ENCODE measurements around the gene RENBP. TPM values are rescaled to one million over a fixed set of nuclear protein-coding genes. Genes with fewer than 3 reads are reported as not detected.
A peak's percentile ranks its signal among the peaks of the same experiment; 100 is the strongest.
"Not testable (repeated sequence)": the region's sequence is repeated elsewhere in the genome, so short reads cannot be mapped to it uniquely, and the experiment has no call there.

The RENBP gene
- total RNA-seq (2014; rRNA removed; shearing (Covaris generic)) = 0.08 and 0.91 TPM in 2 replicates

DNA sequence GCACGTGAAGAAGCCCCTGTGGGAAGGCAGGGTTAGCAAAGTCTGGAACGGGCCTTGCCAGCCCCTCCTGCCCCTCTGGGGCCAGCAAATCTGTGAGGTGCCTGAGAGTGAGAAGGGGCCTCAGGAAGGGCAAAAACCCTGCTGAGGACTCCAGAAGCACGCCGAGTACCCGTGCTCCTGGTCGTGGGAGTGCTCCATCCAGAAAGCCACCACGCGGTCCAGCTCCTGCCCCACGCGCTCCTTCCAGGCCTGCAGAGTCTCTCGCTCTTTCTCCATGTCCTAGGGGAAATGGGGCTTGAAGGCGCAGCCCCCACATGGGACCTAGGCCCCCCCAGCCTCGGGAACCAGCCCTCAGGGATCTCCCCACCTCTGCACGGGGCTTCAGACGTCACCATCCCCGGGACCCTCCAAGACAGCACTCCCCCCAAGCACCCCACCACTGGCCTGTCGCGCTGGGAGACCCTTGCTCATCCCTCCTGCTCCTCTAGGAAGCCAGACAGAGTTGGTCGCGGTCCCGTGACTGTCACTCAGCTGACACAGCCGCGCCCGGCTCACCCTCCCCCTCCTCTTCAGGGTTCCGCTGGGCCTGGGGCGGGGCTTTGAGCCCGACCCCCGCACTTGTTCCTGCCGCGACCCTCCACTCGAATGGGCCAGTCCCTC is at the start of gene RENBP:
Gene RENBP (minus strand): TSS at position 504 of the 660 bp plus-strand sequence. CDS start 33 bp downstream, at position 471.
- DNase-seq (ENCODE audit: low spot score) = no peak

DNA sequence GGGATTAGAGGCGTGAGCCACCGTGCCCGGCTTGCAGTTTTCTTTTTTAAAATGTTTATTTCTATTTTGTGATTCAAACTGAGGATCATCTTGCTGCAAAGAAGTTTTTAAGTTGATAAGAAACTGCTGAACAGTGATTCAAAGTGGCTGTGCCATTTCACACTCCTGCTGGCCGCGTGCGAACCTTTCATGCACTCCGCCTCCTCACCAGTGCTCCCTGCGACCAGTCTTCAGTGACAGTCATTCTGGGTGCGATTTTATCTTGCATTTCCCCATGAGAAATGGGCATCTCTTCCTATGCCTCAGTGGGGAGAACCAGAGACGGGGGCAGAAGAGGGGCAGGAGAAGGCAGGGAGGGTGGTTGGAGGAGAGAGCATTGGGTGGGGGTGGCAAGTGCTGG is 49.5 kb upstream of the RENBP start:
- DNase-seq (ENCODE audit: low spot score) = no peak

DNA sequence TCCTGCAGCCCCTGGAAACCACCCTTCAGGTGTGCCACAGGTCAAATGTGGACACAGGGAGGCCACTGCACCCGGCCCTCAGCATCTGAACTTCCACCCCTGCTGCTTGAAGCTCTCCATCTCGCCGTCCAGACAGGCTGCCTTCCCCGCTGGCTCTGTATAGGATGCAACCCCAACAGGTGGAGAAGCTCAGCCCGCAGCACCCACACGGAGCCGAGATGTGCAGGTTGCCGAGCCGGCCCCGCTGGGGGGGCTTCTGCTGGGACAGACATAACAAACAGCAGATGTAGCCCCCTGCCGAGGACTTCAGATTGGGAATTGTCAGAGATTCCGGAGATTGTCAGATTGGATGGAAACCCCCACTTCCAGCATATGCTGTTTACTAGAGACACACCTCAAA is 48.6 kb upstream of the RENBP start:
- DNase-seq (ENCODE audit: low spot score) = no peak

DNA sequence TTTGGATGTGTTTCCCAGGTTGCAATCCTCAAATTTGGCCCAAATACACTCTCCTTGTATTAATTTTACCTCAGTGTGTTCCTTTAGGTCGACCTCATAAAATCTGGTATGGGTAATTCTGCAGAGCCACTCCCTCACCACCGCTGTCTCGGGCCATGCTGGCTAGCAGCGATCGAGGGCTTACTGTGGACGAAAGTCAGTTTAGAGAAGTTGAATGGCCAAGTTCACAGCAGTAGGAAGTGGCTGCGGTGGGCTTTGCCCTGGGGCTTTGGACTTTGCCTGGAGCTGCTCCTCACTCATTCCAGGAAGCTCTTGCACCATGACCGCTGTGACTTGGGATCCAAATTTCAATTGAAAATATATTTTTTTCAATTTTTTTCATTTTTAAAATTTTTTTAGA is 47.7 kb upstream of the RENBP start:
- DNase-seq (ENCODE audit: low spot score) = no peak

DNA sequence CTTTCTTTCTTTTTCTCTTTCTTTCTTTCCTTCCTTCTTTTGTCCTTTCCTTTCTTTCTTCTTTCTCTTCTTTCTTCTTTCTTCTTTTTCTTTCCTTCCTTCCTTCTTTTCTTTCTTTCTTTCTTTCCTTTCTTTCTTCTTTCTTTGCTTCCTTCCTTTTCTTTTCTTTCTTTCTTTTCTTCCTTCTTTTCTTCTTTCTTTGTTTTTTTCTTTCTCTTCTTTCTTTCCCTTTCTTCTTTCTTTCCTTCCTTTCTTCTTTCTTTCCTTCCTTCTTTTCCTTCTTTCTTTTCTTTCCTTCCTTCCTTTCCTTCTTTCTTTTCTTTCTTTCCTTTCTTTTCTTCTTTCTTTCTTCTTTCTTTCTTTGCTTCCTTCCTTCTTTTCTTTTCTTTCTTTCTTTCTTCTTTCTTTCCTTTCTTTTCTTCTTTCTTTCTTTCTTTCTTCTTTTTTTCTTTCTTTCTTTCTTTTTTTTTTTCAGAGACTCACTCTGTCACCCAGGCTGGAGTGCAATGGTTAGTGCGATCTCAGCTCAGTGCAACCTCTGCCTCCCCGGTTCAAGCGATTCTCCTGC is 46.7 kb upstream of the RENBP start:
- no peak for DNase-seq (ENCODE audit: low spot score)

DNA sequence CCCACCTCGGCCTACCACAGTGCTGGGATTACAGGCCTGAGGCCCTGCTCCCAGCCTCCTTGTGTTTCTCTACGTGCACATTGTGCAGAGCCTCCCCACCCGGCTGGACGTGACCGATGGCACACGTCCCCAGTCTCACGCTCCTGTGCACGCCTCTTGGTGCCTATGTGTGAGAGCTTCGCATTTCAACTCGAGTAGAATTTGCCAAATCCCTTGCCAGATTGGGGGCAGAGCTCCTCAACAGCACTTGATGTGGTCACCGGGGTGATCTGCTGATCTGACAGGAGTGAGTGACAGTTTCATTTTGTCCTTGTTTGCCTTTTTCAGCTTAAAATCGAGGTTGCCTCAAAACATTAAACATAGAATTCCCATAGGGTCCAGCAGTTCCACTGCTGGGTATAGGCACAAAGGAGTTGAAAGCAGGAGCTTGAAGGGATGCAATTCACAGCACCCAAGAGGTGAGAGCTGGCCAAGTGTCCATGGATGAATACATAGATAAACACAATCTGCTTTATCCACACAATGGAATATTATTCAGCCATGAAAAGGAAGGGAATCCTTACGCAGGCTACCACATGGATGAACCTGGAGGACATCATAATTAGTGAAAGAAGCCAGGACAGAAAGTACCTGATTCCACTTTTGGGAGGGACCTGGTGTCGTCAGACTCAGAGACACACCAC is 45.7 kb upstream of the RENBP start:
- no peak for DNase-seq (ENCODE audit: low spot score)

DNA sequence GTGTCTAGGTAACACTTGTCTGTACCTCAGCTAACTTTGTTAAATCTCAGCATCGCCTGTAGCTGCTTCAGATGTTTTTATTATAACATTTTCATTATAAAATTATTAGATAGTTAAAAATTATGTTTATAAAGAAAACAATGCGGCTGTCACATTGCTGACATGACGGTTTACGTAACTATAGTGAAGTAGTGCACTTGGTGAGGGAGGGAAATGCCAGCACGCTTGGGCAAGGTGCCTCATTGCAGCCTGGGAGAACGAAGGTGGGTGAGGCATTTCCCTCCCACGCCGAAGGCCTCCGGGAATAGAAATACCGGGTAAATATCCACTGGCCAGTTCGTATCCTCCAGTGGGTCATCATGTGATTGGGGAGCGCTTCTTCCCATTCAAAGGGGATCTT is 44.0 kb upstream of the RENBP start:
- DNase-seq (ENCODE audit: low spot score) = no peak

DNA sequence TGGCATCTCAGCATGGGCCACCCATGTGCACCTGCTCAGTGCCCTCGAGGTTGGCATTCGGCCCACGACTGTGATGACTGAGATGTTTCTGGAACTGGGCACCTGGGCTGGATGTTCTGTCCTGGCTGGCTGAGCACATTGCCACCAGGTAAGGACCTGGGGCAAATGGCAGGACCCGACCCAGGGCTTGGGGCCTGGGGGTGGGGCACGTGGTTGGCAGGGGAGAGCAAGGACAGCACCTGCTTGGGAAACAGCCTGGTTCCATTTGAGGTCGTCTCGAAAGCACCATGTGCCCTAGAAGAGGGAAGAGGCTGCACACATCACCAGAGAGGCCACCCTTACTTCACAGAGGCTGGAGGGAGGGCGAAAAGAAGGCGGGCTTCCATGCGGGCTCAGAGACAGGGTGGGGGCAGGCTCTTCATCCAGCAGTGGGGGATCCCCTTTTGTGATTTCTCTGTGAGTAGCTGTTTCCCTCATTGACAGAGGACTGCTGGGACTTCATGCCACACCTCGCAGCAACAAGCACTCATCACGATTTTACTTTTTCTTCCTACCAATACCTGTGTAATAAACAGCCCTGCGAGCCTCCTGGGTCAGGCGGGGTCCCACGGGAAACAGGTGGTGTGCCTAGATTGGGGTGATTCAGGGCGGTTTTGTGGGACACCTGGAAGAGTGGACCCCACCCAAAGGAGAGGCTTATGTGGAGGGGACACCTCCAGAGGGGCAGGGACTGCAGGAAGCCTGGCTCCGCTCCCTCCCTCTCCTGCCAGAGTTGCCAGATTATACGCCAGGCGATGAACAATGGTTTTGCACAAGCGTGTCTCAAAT is 40.1 kb upstream of the RENBP start:
- no peak for DNase-seq (ENCODE audit: low spot score)

DNA sequence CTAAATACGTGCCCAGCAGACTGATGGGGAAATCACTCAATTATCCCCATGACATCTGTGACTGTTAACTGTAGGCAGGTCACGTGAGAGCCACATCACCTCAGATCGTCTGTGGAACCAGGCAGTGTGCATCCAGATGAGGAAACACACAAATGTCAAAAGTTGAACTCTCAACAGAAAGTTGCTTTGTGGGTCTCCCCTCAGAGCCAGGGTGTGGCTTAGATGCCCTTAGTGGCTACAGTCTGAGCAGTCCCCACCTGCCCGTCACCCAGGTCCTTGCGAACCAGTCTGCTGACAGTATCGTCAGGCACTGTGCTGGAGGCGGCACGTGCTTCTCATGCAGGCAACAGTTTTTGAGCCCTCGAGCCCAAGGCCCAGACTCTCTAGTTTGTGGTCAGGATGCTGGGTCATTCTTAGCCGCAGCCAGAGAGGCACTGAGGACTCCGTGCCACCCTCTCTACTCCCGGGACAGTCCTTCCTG is 38.9 kb upstream of the RENBP start:
- DNase-seq (ENCODE audit: low spot score) = no peak

DNA sequence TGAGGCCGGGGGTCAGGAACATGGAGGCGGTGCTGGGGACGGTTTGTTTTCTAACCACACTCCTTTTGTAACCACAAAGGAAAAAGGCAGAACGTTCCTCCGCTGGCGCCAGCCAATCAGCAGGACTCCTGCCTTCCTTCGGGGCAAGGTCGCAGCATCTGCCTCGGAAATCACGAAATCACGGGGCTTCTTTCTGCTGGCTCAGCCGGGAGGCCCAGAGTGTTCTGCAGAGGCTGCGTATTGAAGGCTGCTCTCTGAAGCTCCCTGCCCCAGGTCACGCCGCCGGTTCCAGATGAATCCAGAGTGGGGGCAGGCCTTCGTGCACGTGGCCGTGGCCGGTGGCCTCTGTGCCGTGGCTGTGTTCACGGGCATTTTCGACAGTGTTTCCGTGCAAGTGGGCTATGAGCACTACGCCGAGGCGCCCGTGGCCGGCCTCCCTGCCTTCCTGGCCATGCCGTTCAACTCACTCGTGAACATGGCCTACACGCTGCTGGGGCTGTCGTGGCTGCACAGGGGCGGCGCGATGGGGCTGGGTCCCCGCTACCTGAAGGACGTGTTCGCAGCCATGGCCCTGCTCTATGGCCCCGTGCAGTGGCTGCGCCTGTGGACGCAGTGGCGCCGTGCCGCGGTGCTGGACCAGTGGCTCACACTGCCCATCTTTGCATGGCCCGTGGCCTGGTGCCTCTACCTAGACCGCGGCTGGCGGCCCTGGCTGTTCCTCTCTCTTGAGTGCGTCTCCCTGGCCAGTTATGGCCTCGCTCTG is 37.5 kb upstream of the RENBP start:
- no peak for DNase-seq (ENCODE audit: low spot score)

DNA sequence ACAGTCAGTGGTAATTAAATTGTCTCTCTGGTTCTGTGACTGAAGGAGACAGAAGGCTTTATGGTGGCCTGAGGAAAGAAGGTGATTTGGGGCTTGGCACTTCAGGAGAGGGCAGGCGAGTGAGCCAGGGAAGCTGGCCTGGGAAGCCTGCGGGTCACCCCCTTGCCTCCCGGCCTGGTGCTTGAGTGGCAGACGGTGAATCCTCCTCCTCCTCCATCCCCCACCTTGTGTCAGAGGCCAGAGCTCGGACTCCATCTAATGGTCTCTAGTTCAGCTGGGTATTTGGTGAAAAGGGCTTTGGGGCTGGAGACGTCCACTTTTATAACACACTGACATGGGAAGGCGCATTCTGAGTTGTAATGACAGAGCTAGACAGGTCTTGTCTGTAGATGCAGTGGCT is 36.8 kb upstream of the RENBP start:
- DNase-seq (ENCODE audit: low spot score) = no peak

DNA sequence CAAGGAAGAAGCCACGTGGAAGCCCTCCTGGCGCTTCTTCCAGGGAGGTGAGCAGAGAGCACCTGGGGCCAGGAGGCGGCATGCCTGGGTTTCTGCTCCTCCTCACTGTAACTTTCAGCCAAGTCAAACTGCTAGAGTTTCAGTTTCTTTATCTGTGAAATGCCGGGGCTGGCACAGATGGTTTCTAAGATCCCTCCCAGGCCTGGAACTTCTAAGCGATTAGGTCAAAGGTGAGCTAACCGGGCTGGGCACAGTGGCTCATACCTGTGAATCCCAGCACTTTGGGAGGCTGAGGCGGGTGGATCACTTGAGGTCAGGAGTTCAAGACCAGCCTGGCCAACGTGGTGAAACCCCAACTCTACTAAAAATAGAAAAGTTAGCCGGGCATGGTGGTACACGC is 36.0 kb upstream of the RENBP start:
- DNase-seq (ENCODE audit: low spot score) = not testable (repeated sequence)

DNA sequence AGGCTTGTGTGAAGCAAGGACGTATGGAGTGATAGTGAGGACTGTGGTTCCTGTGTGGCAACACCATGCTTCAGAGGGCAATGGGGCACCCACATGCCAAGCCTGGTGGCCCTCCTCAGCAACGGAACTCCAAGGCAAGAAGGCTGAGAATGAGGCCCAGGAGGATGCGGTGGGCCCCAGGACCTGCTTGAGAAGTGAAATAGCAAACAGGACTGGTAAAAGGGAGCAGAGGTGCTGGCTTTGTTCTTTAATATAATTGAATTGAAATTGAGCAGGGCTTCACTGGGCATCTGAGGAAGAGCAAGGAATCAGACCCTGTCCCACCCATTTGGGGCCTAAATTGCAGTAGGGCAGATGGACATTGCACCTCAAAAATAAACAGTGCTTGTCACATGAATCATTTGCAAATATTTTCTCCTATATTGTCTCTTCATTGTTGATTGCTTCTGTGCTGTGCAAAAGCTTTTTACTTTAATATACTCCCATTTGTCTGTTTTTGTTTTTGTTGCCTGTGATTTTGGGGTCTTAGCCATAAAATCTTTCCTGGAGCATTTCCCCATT is 30.4 kb upstream of the RENBP start:
- DNase-seq (ENCODE audit: low spot score) = no peak

DNA sequence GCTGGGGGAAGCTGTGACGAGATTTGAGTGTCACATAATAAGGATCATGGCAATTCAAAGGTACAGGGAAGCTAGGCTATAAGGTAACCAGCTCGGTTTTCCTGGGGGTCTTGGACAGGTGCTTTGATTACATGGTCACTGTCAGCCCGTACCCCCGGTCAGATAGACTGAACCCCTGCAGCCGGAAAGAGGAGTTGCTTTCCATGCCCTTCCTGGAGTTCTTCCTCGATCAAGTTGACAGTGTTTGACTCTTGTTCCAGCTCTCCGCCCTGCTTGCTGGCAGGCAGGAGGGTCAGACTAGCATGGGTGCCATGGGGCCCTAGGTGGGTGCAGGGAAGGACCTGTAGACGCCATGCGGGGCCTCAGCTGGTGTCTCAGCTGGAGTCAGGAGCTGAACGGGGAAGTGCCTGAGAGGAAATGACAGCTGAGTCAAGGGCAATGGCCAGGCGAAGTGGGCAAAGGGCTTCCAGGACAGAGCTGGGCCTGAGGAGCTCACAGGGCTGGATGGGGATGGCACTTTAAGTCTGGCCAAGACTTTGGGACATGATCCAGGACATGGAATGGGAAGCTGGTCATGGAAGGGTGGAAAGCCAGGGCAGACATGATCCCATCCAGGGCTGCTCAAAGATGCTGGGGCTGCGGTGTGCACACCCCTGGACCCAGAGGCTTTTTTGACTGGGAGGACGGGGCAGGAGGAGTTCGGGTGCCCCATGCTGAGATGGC is 29.7 kb upstream of the RENBP start:
- peak; percentile 21 for DNase-seq (ENCODE audit: low spot score)

DNA sequence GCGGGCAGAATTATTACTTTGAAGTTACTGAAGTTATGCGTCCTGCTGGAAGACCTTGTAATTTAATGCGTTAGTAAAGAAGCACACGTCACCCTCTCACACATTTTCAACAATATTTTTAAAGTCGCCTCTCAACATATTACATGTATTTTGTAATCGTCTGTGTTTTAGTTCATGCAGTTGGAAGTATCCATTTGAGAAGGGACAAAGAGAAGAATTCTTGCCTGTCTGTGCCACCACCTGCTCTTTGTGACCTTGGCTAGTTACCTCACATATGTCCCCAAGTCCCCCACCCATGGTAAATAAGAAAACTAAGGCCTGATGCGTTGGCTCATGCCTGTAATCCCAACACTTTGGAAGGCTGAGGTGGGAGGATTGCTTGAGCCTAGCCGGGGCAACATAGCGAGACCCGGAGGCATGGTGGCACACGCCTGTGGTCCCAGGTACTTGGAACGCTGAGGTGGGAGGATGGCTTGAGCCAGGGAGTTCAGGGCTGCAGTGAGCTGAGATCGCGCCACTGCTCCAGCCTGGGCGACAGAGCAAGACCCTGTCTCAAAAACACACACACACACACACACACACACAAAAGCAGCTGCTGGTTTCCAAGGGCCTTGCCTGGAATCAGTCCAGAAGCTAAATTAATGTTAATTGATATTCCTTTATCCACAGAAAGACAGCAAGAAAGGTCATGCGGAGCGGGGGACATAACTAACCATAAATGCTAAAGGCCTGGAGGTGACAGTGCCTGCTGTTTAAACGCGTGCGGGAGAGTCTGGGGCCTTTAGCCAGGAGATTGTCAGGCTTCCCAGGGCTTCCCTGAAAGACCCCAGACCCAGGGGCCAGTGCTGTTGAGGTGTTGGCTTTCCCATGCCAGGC is 28.9 kb upstream of the RENBP start:
- DNase-seq (ENCODE audit: low spot score) = no peak

DNA sequence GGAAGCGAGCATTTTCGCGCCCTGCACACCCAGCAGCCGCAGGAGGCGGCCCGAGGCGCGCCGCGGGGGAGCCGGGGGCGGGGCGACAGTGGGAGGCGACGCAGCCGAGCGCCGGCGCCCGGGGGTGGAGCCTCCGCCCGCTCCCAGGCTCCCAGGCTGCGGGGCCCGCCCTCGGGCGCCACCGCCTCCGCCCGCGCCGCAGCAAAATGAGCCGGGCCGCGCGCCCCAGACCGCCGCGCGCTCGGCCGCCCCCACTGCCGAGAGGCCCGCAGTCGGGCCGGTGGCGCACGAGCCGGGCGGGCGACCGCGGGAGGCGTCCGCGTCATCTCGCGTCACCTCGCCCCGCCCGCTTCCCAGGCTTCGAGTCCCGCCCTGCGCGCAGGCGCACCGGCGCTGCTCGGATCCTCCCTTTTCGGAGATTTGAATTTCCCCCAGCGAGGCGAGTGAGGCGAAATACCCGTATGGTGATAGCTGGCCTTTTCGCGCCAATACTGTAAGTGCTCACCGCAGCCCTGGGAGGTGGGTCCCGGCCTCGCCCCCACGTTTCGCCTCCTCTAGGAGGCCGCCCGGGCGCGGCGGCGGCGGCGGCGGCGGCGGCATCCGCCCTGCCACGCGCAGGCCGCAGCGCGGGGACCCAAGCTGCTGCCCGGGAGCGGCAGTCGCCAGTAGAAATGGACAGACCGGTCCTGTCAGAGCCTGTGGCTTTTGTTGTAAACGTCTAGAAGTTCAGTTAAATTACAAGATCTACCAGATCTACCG is 28.1 kb upstream of the RENBP start, which contains the start of gene TMEM187:
Gene TMEM187 (plus strand): TSS at position 387 of the 759 bp plus-strand sequence. CDS start 9,309 bp downstream, outside the sequence.
- DNase-seq (ENCODE audit: low spot score) = peak; percentile 97

DNA sequence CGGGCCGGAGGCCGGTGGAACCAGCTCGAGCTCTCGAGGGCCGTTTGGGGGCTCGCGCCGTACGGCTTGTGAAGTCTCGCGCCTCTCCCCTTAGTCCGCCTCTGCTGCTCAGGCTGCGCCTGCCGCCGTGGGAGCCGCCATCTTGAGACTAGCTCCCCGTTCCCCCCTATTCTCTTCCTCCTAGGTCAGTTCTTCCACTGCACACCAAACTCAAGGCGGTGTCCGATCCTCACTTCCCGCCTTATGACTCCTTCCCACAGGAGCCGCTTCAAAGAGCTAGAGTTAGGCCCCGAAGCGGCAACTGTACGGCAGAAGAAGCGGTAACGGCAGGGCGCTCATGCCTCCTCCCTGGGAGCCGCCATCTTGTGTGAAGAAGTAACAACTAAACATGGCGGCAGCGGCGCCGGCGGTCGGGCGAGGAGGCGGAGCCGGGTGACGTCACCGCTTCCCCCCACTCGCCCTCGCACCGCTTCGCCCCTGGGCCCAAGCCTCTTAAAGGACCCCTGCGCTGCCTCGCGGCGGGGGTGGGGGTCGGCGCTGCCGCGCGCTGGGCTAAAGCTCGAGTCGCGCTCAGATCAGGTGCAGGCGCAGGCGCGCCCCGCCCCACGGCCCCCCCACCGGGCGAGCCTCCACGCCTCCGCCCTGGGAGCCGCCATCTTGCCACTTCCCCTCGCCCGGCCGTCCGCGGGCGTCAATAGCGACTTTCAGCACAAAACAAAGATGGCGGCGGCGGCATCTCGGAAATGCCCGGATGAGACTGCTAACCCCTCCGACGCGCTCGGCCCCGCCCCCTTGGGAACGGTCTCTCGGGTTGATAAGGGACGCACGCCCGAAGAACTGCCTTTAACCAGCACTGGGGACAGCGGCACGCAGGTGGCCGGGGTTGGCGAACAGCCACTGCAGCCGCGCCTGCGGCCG is 27.3 kb upstream of the RENBP start, which contains the start of gene HCFC1:
Gene HCFC1 (minus strand): TSS at position 369 of the 918 bp plus-strand sequence. CDS start 978 bp downstream, outside the sequence.
- DNase-seq (ENCODE audit: low spot score) = peak; percentile 96

All from HT-29 (cell line).